H9 (cell line): ENCODE data around the gene TMEM248. TPM values are rescaled to one million over a fixed set of nuclear protein-coding genes. Genes with fewer than 3 reads are reported as not detected.
A peak's percentile ranks its signal among the peaks of the same experiment; 100 is the strongest.

Source experiments
- DNase-seq: peaks from one replicate; pipeline ENCODE4 v3.0.0-alpha.2; 2017
- H2AFZ ChIP-seq: one replicate; pipeline ENCODE4 v1.6.1; 2013; ENCODE audit warnings: mild to moderate bottlenecking, low read length, control low read depth, moderate library complexity
- H2AK5ac ChIP-seq: 2 replicates; pipeline ENCODE4 v1.6.1; 2013; ENCODE audit warnings: low read length, control low read depth, mixed read lengths; ENCODE audit not compliant: insufficient read length
- H2BK120ac ChIP-seq: one replicate; pipeline ENCODE4 v1.6.1; 2013; ENCODE audit warnings: low read depth, mild to moderate bottlenecking, low read length, control low read depth, inconsistent platforms; ENCODE audit not compliant: poor library complexity, severe bottlenecking
- H2BK12ac ChIP-seq: 2 replicates; pipeline ENCODE4 v1.6.1; 2013; ENCODE audit warnings: low read length, control low read depth, mixed read lengths, low read depth; ENCODE audit not compliant: insufficient read length
- H2BK15ac ChIP-seq: 2 replicates; pipeline ENCODE4 v1.6.1; 2013; ENCODE audit warnings: low read depth, low read length, control low read depth
- H2BK20ac ChIP-seq: one replicate; pipeline ENCODE4 v1.6.1; 2013; ENCODE audit warnings: low read depth, mild to moderate bottlenecking, low read length, control low read depth, inconsistent platforms; ENCODE audit not compliant: poor library complexity, severe bottlenecking
- H2BK5ac ChIP-seq: 2 replicates; pipeline ENCODE4 v1.6.1; 2013; ENCODE audit warnings: low read length, control low read depth, mixed read lengths; ENCODE audit not compliant: insufficient read length
- H3K14ac ChIP-seq: 2 replicates; pipeline ENCODE4 v1.6.1; 2013; ENCODE audit warnings: low read length, control low read depth; ENCODE audit not compliant: insufficient read depth
- H3K18ac ChIP-seq: 2 replicates; pipeline ENCODE4 v1.6.1; 2013; ENCODE audit warnings: low read depth, mild to moderate bottlenecking, mixed read lengths, low read length, control low read depth; ENCODE audit not compliant: insufficient read length
- H3K23ac ChIP-seq: 2 replicates; pipeline ENCODE4 v1.6.1; 2013; ENCODE audit warnings: low read length, control low read depth, mixed read lengths, low read depth; ENCODE audit not compliant: insufficient read length
- H3K23me2 ChIP-seq: 2 replicates; pipeline ENCODE4 v1.6.1; 2013; ENCODE audit warnings: low read depth, mild to moderate bottlenecking, mixed read lengths, low read length, control low read depth; ENCODE audit not compliant: insufficient read length, poor library complexity, severe bottlenecking
- H3K27ac ChIP-seq: 2 replicates; pipeline ENCODE4 v1.5.1; 2013; ENCODE audit warnings: low read length, control low read depth, mixed read lengths, low read depth; ENCODE audit not compliant: insufficient read length
- H3K27me3 ChIP-seq: 2 replicates; pipeline ENCODE4 v1.6.1; 2013; ENCODE audit warnings: low read length, control low read depth, inconsistent platforms; ENCODE audit not compliant: insufficient read depth
- H3K4ac ChIP-seq: 2 replicates; pipeline ENCODE4 v1.6.1; 2013; ENCODE audit warnings: low read depth, mild to moderate bottlenecking, control low read depth, inconsistent platforms, low read length, moderate library complexity
- H3K4me1 ChIP-seq: 2 replicates; pipeline ENCODE4 v1.6.1; 2013; ENCODE audit warnings: low read length, control low read depth, inconsistent platforms; ENCODE audit not compliant: insufficient read depth
- H3K4me2 ChIP-seq: 2 replicates; pipeline ENCODE4 v1.6.1; 2013; ENCODE audit warnings: low read length, control low read depth, mixed read lengths; ENCODE audit not compliant: insufficient read length, insufficient read depth
- H3K56ac ChIP-seq: 2 replicates; pipeline ENCODE4 v1.6.1; 2013; ENCODE audit warnings: low read depth, mild to moderate bottlenecking, mixed read lengths, low read length, control low read depth; ENCODE audit not compliant: insufficient read length
- H3K79me1 ChIP-seq: 2 replicates; pipeline ENCODE4 v1.6.1; 2013; ENCODE audit warnings: low read depth, mild to moderate bottlenecking, moderate library complexity, low read length, control low read depth, inconsistent platforms; ENCODE audit not compliant: insufficient read depth, poor library complexity, severe bottlenecking
- H3K79me2 ChIP-seq: 2 replicates; pipeline ENCODE4 v1.6.1; 2013; ENCODE audit warnings: low read length, control low read depth, inconsistent platforms; ENCODE audit not compliant: insufficient read depth
- H3K9ac ChIP-seq: 2 replicates; pipeline ENCODE4 v1.6.1; 2013; ENCODE audit warnings: low read length, control low read depth, mixed read lengths; ENCODE audit not compliant: insufficient read length; ENCODE audit errors: extremely low read depth
- H3K9me3 ChIP-seq: one replicate; pipeline ENCODE4 v1.6.1; 2013; ENCODE audit warnings: low read depth, low read length, inconsistent platforms; ENCODE audit not compliant: control insufficient read depth
- H3T11ph ChIP-seq: one replicate; pipeline ENCODE4 v1.6.1; 2013; ENCODE audit warnings: mild to moderate bottlenecking, low read length, control low read depth, inconsistent platforms
- H4K20me1 ChIP-seq: one replicate; pipeline ENCODE4 v1.6.1; 2013; ENCODE audit not compliant: control insufficient read depth, insufficient read length, insufficient read depth
- H4K5ac ChIP-seq: 2 replicates; pipeline ENCODE4 v1.6.1; 2013; ENCODE audit warnings: low read depth, mild to moderate bottlenecking, mixed read lengths, low read length, control low read depth; ENCODE audit not compliant: insufficient read length
- H4K8ac ChIP-seq: replicated peaks from 2 replicates; pipeline ENCODE4 v1.6.1; 2013; ENCODE audit warnings: low read length, control low read depth, mixed read lengths, low read depth; ENCODE audit not compliant: insufficient read length
- H4K91ac ChIP-seq: 2 replicates; pipeline ENCODE4 v1.6.1; 2013; ENCODE audit warnings: low read depth, mild to moderate bottlenecking, moderate library complexity, mixed read lengths, low read length, control low read depth; ENCODE audit not compliant: insufficient read length
- H3K27ac Mint-ChIP-seq, 3 experiments: 2 replicates in 2 of 3; 3 replicates in 1 of 3; pipeline ENCODE4 v1.8.0; 2020 to 2021; ENCODE audit warnings: mixed read lengths in 3 of 3, mild to moderate bottlenecking in 1 of 3, moderate library complexity in 1 of 3
- H3K27me3 Mint-ChIP-seq: 2 replicates; pipeline ENCODE4 v1.8.0; 2021; ENCODE audit warnings: low read depth, mild to moderate bottlenecking, moderate library complexity, mixed read lengths
- H3K36me3 Mint-ChIP-seq, 3 experiments: 2 replicates in 2 of 3; 3 replicates in 1 of 3; pipeline ENCODE4 v1.8.0; 2020 to 2021; ENCODE audit warnings: low read depth in 3 of 3, mixed read lengths in 3 of 3; ENCODE audit not compliant: insufficient read depth in 1 of 3
- H3K4me1 Mint-ChIP-seq, 2 experiments: 2 replicates each; pipeline ENCODE4 v1.8.0; 2020; ENCODE audit warnings: mixed read lengths in 2 of 2
- H3K4me3 Mint-ChIP-seq, 2 experiments: 2 replicates in 1 of 2; 3 replicates in 1 of 2; pipeline ENCODE4 v1.8.0; 2020 to 2021; ENCODE audit warnings: mild to moderate bottlenecking in 2 of 2, mixed read lengths in 2 of 2, moderate library complexity in 1 of 2
- H3K9me3 Mint-ChIP-seq, 2 experiments: 2 replicates in 1 of 2; 3 replicates in 1 of 2; pipeline ENCODE4 v1.8.0; 2020; ENCODE audit warnings: mild to moderate bottlenecking in 2 of 2, mixed read lengths in 2 of 2, moderate library complexity in 1 of 2
- WGBS: extraction: QIAGEN DNeasy Blood & Tissue Kit; methylation state at CpG from one replicate; pipeline ENCODE4 v1.1.7; 2013; ENCODE audit warnings: missing lambda C conversion rate, low lambda C conversion rate, mixed read lengths; ENCODE audit not compliant: insufficient read length; ENCODE audit errors: extremely low coverage; 5-methylcytosine and 5-hydroxymethylcytosine counted together
- total RNA-seq: library from RNA; stranded (reverse); gene quantifications from 2 replicates; pipeline ENCODE4 v1.2.1, GENCODE V29; 2021
- TF ChIP-seq, protein P1 (sequence below): fragments of 200-600 bp; sonication (generic); conservative IDR thresholded peaks from 3 replicates; pipeline ENCODE4 v1.8.0; 2021; ENCODE audit warnings: antibody characterized with exemption, mild to moderate bottlenecking

Gene TMEM248
- total RNA-seq, 1 experiment from 2014 or later: 74.2 TPM

DNA sequence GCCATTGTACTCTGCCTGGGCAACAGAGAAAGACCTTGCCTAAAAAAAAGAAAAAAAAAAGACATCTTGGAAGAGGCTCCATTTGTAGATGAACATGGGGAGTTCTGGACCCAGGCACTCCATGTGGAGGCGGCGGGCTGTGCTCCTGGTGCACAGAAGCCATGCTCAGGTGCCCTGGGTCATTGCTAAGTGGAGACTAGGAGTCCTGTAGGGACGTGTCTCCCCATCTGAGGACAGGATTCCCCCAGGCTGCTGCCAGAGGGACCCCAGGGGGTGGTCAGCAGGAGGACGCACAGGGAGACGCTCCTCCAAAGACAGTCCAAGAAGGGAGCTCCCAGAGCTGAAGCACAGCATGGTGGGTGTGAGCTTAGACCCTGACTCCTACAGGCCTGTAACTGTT is 40.1 kb downstream of the TMEM248 start:
- TF ChIP-seq, protein P1, sequence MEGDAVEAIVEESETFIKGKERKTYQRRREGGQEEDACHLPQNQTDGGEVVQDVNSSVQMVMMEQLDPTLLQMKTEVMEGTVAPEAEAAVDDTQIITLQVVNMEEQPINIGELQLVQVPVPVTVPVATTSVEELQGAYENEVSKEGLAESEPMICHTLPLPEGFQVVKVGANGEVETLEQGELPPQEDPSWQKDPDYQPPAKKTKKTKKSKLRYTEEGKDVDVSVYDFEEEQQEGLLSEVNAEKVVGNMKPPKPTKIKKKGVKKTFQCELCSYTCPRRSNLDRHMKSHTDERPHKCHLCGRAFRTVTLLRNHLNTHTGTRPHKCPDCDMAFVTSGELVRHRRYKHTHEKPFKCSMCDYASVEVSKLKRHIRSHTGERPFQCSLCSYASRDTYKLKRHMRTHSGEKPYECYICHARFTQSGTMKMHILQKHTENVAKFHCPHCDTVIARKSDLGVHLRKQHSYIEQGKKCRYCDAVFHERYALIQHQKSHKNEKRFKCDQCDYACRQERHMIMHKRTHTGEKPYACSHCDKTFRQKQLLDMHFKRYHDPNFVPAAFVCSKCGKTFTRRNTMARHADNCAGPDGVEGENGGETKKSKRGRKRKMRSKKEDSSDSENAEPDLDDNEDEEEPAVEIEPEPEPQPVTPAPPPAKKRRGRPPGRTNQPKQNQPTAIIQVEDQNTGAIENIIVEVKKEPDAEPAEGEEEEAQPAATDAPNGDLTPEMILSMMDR: no peak
- no peak overlapping the region for H3K4me3 Mint-ChIP-seq
- 0 out of 7 replicates have a peak overlapping the region, but pooled peaks of 1 of the 3 experiments have one; percentile 49 for H3K27ac Mint-ChIP-seq

More for the DNA sequence above, 40.1 kb downstream of the TMEM248 start:
- H4K20me1 ChIP-seq: no peaks in the 10 kb centered on the region
- H3K4me2 ChIP-seq: no peak overlapping the region
- Mint-ChIP-seq H3K4me1 (no peaks in the 10 kb centered on the region), H3K9me3 (peaks cover 8 to 11% of the 10 kb centered on the region in 2 experiments), H3K36me3 (peaks cover 4 to 29% (median 28%) of the 10 kb centered on the region in 3 experiments; a peak in 5 of 7 replicates), H3K27me3 (no peaks in the 10 kb centered on the region)
- no peak overlapping the region for H3K14ac ChIP-seq
- H2BK120ac ChIP-seq: no peak overlapping the region
- H4K91ac ChIP-seq: no peak overlapping the region
- H2AFZ ChIP-seq: no peak overlapping the region
- H2AK5ac ChIP-seq: no peak overlapping the region
- H3K4ac ChIP-seq: no peak overlapping the region
- H2BK5ac ChIP-seq: no peak overlapping the region
- H3K4me1 ChIP-seq: no peaks in the 10 kb centered on the region
- no peak overlapping the region for H3K18ac ChIP-seq
- H3K27me3 ChIP-seq: no peaks in the 10 kb centered on the region
- no peak overlapping the region for H3K9ac ChIP-seq
- H2BK20ac ChIP-seq: no peak overlapping the region
- no peaks in the 10 kb centered on the region for H3K79me2 ChIP-seq
- no peak overlapping the region for H4K5ac ChIP-seq
- no peak overlapping the region for H2BK12ac ChIP-seq
- no peak overlapping the region for H3K23ac ChIP-seq
- H3K79me1 ChIP-seq: no peaks in the 10 kb centered on the region
- no peak for DNase-seq
- H2BK15ac ChIP-seq: no peak overlapping the region
- no peak overlapping the region for H3T11ph ChIP-seq
- no CpG with 5 or more reads among the region's 5 CpGs for WGBS
- no peaks in the 10 kb centered on the region for H3K9me3 ChIP-seq
- H3K23me2 ChIP-seq: no peaks in the 10 kb centered on the region
- H4K8ac ChIP-seq: no peak overlapping the region
- H3K56ac ChIP-seq: no peak overlapping the region
- no peak overlapping the region for H3K27ac ChIP-seq
